Ishikawa (cell line): Measurements from ENCODE around the gene VSIG1.

ENCODE experiments used
- EP300 ChIP-seq: IDR thresholded peaks from 2 replicates; pipeline ENCODE4 v1.6.1; 2012; ENCODE audit warnings: borderline replicate concordance
- FOXM1 ChIP-seq: IDR thresholded peaks from 2 replicates; pipeline ENCODE4 v1.6.1; 2012; ENCODE audit warnings: low read depth, borderline replicate concordance
- RAD21 ChIP-seq: IDR thresholded peaks from 2 replicates; pipeline ENCODE4 v1.6.1; 2012; ENCODE audit warnings: low read depth
- TEAD4 ChIP-seq: IDR thresholded peaks from 2 replicates; pipeline ENCODE4 v1.6.1; 2012
- YY1 ChIP-seq: IDR thresholded peaks from 2 replicates; pipeline ENCODE4 v1.6.1; 2012; ENCODE audit warnings: low read depth
- TF ChIP-seq, protein P1 (sequence below): IDR thresholded peaks from 2 replicates; pipeline ENCODE4 v1.6.1; 2012
- TF ChIP-seq, protein P2 (sequence below): IDR thresholded peaks from 2 replicates; pipeline ENCODE4 v1.6.1; 2012; ENCODE audit warnings: low read depth, mild to moderate bottlenecking
- TF ChIP-seq, protein P3 (sequence below): IDR thresholded peaks from 2 replicates; pipeline ENCODE4 v1.6.1; 2012

DNA sequence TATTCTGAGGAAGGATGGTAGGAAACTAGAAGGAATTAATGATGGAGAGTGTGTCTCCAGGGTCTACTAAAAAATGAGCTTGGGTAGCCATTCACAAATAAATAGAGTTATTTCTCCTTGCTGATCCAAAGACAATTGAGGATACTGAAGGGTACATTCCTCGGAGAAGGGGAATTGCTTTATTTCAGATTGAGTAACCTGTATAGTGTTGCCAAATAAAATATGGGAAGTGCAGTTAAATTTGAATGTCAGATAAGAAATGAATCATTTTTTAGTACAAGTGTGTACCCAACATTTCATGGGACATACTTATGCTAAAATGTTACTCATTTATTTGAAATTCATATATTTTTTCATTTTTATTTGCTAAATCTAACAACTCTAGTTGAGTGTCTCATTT, 16.0 kb upstream of the VSIG1 start:
- TF ChIP-seq TEAD4 (no peak), YY1 (no peak), EP300 (no peak), RAD21 (no peak), FOXM1 (no peak)
- TF ChIP-seq, protein P1, sequence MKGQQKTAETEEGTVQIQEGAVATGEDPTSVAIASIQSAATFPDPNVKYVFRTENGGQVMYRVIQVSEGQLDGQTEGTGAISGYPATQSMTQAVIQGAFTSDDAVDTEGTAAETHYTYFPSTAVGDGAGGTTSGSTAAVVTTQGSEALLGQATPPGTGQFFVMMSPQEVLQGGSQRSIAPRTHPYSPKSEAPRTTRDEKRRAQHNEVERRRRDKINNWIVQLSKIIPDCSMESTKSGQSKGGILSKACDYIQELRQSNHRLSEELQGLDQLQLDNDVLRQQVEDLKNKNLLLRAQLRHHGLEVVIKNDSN = no peak
- TF ChIP-seq, protein P2, sequence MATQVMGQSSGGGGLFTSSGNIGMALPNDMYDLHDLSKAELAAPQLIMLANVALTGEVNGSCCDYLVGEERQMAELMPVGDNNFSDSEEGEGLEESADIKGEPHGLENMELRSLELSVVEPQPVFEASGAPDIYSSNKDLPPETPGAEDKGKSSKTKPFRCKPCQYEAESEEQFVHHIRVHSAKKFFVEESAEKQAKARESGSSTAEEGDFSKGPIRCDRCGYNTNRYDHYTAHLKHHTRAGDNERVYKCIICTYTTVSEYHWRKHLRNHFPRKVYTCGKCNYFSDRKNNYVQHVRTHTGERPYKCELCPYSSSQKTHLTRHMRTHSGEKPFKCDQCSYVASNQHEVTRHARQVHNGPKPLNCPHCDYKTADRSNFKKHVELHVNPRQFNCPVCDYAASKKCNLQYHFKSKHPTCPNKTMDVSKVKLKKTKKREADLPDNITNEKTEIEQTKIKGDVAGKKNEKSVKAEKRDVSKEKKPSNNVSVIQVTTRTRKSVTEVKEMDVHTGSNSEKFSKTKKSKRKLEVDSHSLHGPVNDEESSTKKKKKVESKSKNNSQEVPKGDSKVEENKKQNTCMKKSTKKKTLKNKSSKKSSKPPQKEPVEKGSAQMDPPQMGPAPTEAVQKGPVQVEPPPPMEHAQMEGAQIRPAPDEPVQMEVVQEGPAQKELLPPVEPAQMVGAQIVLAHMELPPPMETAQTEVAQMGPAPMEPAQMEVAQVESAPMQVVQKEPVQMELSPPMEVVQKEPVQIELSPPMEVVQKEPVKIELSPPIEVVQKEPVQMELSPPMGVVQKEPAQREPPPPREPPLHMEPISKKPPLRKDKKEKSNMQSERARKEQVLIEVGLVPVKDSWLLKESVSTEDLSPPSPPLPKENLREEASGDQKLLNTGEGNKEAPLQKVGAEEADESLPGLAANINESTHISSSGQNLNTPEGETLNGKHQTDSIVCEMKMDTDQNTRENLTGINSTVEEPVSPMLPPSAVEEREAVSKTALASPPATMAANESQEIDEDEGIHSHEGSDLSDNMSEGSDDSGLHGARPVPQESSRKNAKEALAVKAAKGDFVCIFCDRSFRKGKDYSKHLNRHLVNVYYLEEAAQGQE = no peak
- TF ChIP-seq, protein P3, sequence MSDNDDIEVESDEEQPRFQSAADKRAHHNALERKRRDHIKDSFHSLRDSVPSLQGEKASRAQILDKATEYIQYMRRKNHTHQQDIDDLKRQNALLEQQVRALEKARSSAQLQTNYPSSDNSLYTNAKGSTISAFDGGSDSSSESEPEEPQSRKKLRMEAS = no peak
